GM23338 (cell line): ENCODE measurements around the gene RAMP1. TPM values are rescaled to one million over a fixed set of nuclear protein-coding genes. Genes with fewer than 3 reads are reported as not detected.
A peak's percentile ranks its signal among the peaks of the same experiment; 100 is the strongest.

Experiments
- ATAC-seq: fragments of 200-7000 bp; cut with Tn5 transposase; 3 replicates; pipeline ENCODE4 v1.9.1; 2020
- DNase-seq: peaks from one replicate; pipeline ENCODE4 v3.0.0-alpha.2; 2015; ENCODE audit warnings: low spot score
- H2AFZ ChIP-seq: fragments of 200-600 bp; sonication (generic); 2 replicates; pipeline ENCODE4 v1.8.0; 2016; ENCODE audit warnings: antibody characterized with exemption, mild to moderate bottlenecking, moderate library complexity
- H3F3A ChIP-seq: fragments of 200-600 bp; sonication (generic); replicated peaks from 2 replicates; pipeline ENCODE4 v1.8.0; 2017; ENCODE audit warnings: antibody characterized with exemption, mixed run types, low read depth
- H3K27ac ChIP-seq: fragments of 200-600 bp; sonication (generic); 2 replicates; pipeline ENCODE4 v1.6.1; 2016; ENCODE audit warnings: low read depth
- H3K27me3 ChIP-seq: fragments of 200-600 bp; sonication (generic); 2 replicates; pipeline ENCODE4 v1.8.0; 2016; ENCODE audit warnings: mild to moderate bottlenecking, mixed run types, moderate library complexity; ENCODE audit not compliant: insufficient read depth
- H3K36me3 ChIP-seq: fragments of 200-600 bp; sonication (generic); 2 replicates; pipeline ENCODE4 v1.8.0; 2016; ENCODE audit warnings: mild to moderate bottlenecking; ENCODE audit not compliant: insufficient read depth
- H3K4me1 ChIP-seq: fragments of 200-600 bp; sonication (generic); 2 replicates; pipeline ENCODE4 v1.8.0; 2016; ENCODE audit warnings: mild to moderate bottlenecking, moderate library complexity; ENCODE audit not compliant: insufficient read depth
- H3K4me2 ChIP-seq: fragments of 200-600 bp; sonication (generic); 2 replicates; pipeline ENCODE4 v1.7.1; 2017; ENCODE audit warnings: mixed run types
- H3K4me3 ChIP-seq: fragments of 200-600 bp; sonication (generic); 2 replicates; pipeline ENCODE4 v1.6.1; 2016; ENCODE audit warnings: mixed run types
- H3K79me2 ChIP-seq: fragments of 200-600 bp; sonication (generic); replicated peaks from 2 replicates; pipeline ENCODE4 v1.8.0; 2017; ENCODE audit warnings: mild to moderate bottlenecking; ENCODE audit not compliant: insufficient read depth
- H3K9me2 ChIP-seq: fragments of 200-600 bp; sonication (generic); 2 replicates; pipeline ENCODE4 v1.8.0; 2017; ENCODE audit not compliant: insufficient read depth
- H4K20me1 ChIP-seq: fragments of 200-600 bp; sonication (generic); replicated peaks from 2 replicates; pipeline ENCODE4 v1.8.0; 2017; ENCODE audit warnings: mild to moderate bottlenecking; ENCODE audit not compliant: insufficient read depth
- H3K27ac Mint-ChIP-seq: 2 replicates; pipeline ENCODE4 v1.8.0; 2020; ENCODE audit warnings: inconsistent platforms, mild to moderate bottlenecking, moderate library complexity, mixed read lengths
- H3K27me3 Mint-ChIP-seq: 3 replicates; pipeline ENCODE4 v1.8.0; 2022; ENCODE audit warnings: low read depth, mild to moderate bottlenecking, moderate library complexity, mixed read lengths, inconsistent platforms; ENCODE audit not compliant: insufficient read depth, poor library complexity
- H3K36me3 Mint-ChIP-seq: 3 replicates; pipeline ENCODE4 v1.8.0; 2021; ENCODE audit warnings: low read depth, mild to moderate bottlenecking, inconsistent platforms, moderate library complexity, mixed read lengths
- H3K4me1 Mint-ChIP-seq: 3 replicates; pipeline ENCODE4 v1.8.0; 2020; ENCODE audit warnings: mild to moderate bottlenecking, inconsistent platforms, mixed read lengths
- H3K4me3 Mint-ChIP-seq: 3 replicates; pipeline ENCODE4 v1.8.0; 2021; ENCODE audit warnings: moderate library complexity, mild to moderate bottlenecking, inconsistent platforms, mixed read lengths
- H3K9me3 Mint-ChIP-seq: 3 replicates; pipeline ENCODE4 v1.8.0; 2020; ENCODE audit warnings: moderate library complexity, mild to moderate bottlenecking, inconsistent platforms, mixed read lengths
- CREB1 ChIP-seq: fragments of 250-450 bp; sonication (Bioruptor Pico); IDR thresholded peaks from 2 replicates; pipeline ENCODE4 v1.5.0; 2020; ENCODE audit warnings: low read depth, mild to moderate bottlenecking, moderate library complexity
- CTCF ChIP-seq, 2 experiments: fragments of 200-600 bp in 1 of 2; sonication (generic) in 1 of 2; conservative IDR thresholded peaks; 2 replicates each; pipeline versions ENCODE4 v1.5.1 to v1.6.1; 2016 to 2017; ENCODE audit warnings: antibody characterized with exemption in 2 of 2, low read depth in 2 of 2, mild to moderate bottlenecking in 2 of 2, moderate library complexity in 1 of 2
- ZNF331 ChIP-seq: fragments of 250-450 bp; sonication (Bioruptor Pico); IDR thresholded peaks from 2 replicates; pipeline ENCODE4 v1.5.0; 2020; ENCODE audit warnings: low read depth, mild to moderate bottlenecking, moderate library complexity
- ZNF462 ChIP-seq: fragments of 250-450 bp; sonication (Bioruptor Pico); IDR thresholded peaks from 2 replicates; pipeline ENCODE4 v1.5.0; 2020; ENCODE audit warnings: mild to moderate bottlenecking, moderate library complexity
- polyA plus RNA-seq: library from polyadenylated mRNA; unstranded; fragments of >200 nt; fragmentation: Nextera tagmentation; extraction: Ambion mirVana; gene quantifications from 2 replicates; pipeline ENCODE4 v1.2.1, GENCODE V29; 2016
- total RNA-seq: library from RNA; depleted of rRNA; stranded (reverse); fragments of >200 nt; shearing (Covaris generic); gene quantifications from 2 replicates; pipeline ENCODE4 v1.2.3, GENCODE V29; 2014

RAMP1 gene
- total and polyA plus RNA-seq, 2 experiments from 2014 or later = 1.7 to 3.3 TPM

GRCh38 chr2:237900891-237901831, 41.7 kb downstream of the RAMP1 start (continued):
- no peak for TF ChIP-seq CREB1 (CRISPR knock-in tag)

GRCh38 chr2:237901932-237902850, 42.8 kb downstream of the RAMP1 start:
- peak; percentile 33 for DNase-seq
- no peak for TF ChIP-seq ZNF331 (CRISPR knock-in tag)
- peak; percentile 24 to 58; a peak in 3 of 4 replicates for TF ChIP-seq CTCF (conservative IDR thresholded peaks at IDR 0.05; ENCODE audit: low read depth in 2 of 2)
- no peaks in the 10 kb centered on the region for H3K9me3 Mint-ChIP-seq

GRCh38 chr2:237904831-237905599, 45.6 kb downstream of the RAMP1 start:
- Histone ChIP-seq H3K4me3 (no peak overlapping the region), H3K27me3 (no peaks in the 10 kb centered on the region), H3K79me2 (no peaks in the 10 kb centered on the region), H3K4me1 (no peaks in the 10 kb centered on the region), H4K20me1 (no peaks in the 10 kb centered on the region), H3K27ac (no peak overlapping the region), H3K9me2 (no peaks in the 10 kb centered on the region), H3K36me3 (no peaks in the 10 kb centered on the region), H3F3A (no peaks in the 10 kb centered on the region), H3K4me2 (no peak overlapping the region), H2AFZ (no peak overlapping the region)
- ATAC-seq (no peak), DNase-seq (no peak)
- Mint-ChIP-seq H3K4me1 (no peaks in the 10 kb centered on the region), H3K27ac (no peak overlapping the region), H3K36me3 (no peaks in the 10 kb centered on the region), H3K9me3 (no peaks in the 10 kb centered on the region), H3K27me3 (peaks cover 4% of the 10 kb centered on the region), H3K4me3 (no peak overlapping the region)
- TF ChIP-seq ZNF462 (no peak), ZNF331 (CRISPR knock-in tag) (no peak)

More at GRCh38 chr2:237901932-237902850, 42.8 kb downstream of the RAMP1 start:
- H3K27ac ChIP-seq = no peak overlapping the region
- no peaks in the 10 kb centered on the region for H3K27me3 ChIP-seq
- H3K36me3 Mint-ChIP-seq = no peaks in the 10 kb centered on the region
- H3K9me2 ChIP-seq = no peaks in the 10 kb centered on the region
- H3K79me2 ChIP-seq = no peaks in the 10 kb centered on the region
- H3K27ac Mint-ChIP-seq = no peak overlapping the region
- H2AFZ ChIP-seq = no peak overlapping the region
- no peaks in the 10 kb centered on the region for H3K4me1 ChIP-seq
- H3K4me3 ChIP-seq = no peak overlapping the region
- H3K4me1 Mint-ChIP-seq = peaks cover 3% of the 10 kb centered on the region; the same call in 2 of the 3 replicates
- no peak overlapping the region for H3K4me2 ChIP-seq
- H3F3A ChIP-seq = no peaks in the 10 kb centered on the region
- ATAC-seq = peak; percentile 81
- no peaks in the 10 kb centered on the region for H4K20me1 ChIP-seq
- H3K4me3 Mint-ChIP-seq = no peak overlapping the region
- H3K27me3 Mint-ChIP-seq = peaks cover 8% of the 10 kb centered on the region
- H3K36me3 ChIP-seq = no peaks in the 10 kb centered on the region
